DMS79 treated with DMSO at 0.1 percent for 48 hours (cell line): ENCODE results near the gene ATRAID.

Experiments used
- DNase-seq: peaks from one replicate; lab custom pipeline; 2025; lab: John Stamatoyannopoulos, UW

ATRAID gene

GRCh38 chr2:27219091-27219490, 7.2 kb downstream of the ATRAID start:
- no peak for DNase-seq

- DNase-seq, result no peak
These were observed 8.2 kb downstream of the ATRAID start for GRCh38 chr2:27220091-27220490.

GRCh38 chr2:27221166-27221565, 9.3 kb downstream of the ATRAID start:
- DNase-seq, result no peak

- no peak for DNase-seq
These were observed 10.6 kb downstream of the ATRAID start for GRCh38 chr2:27222407-27222806.

- no peak for DNase-seq
These were observed 11.6 kb downstream of the ATRAID start for GRCh38 chr2:27223416-27223815.

- no peak for DNase-seq
These were observed 13.7 kb downstream of the ATRAID start for GRCh38 chr2:27225526-27225925.

- no peak for DNase-seq
These were observed 15.7 kb downstream of the ATRAID start for GRCh38 chr2:27227501-27227900.

GRCh38 chr2:27231921-27232320, 20.1 kb downstream of the ATRAID start:
- no peak for DNase-seq

- DNase-seq, result no peak
These were observed 21.5 kb downstream of the ATRAID start for GRCh38 chr2:27233341-27233740.

GRCh38 chr2:27236136-27236535, 24.3 kb downstream of the ATRAID start:
- no peak for DNase-seq

- DNase-seq, result no peak
These were observed 24.8 kb downstream of the ATRAID start for GRCh38 chr2:27236626-27237025.

GRCh38 chr2:27237341-27237945, 25.6 kb downstream of the ATRAID start:
- DNase-seq, result no peak

GRCh38 chr2:27238976-27239375, 27.1 kb downstream of the ATRAID start:
- no peak for DNase-seq

- DNase-seq, result no peak
These were observed 28.6 kb downstream of the ATRAID start for GRCh38 chr2:27240406-27240805.

- no peak for DNase-seq
These were observed 30.1 kb downstream of the ATRAID start for GRCh38 chr2:27241761-27242613.

- DNase-seq, result no peak
These were observed 30.7 kb downstream of the ATRAID start for GRCh38 chr2:27242614-27242951.

GRCh38 chr2:27243391-27244130, 31.7 kb downstream of the ATRAID start:
- no peak for DNase-seq

- no peak for DNase-seq
These were observed 33.3 kb downstream of the ATRAID start for GRCh38 chr2:27245116-27245515.

GRCh38 chr2:27245626-27246025, 33.8 kb downstream of the ATRAID start:
- DNase-seq, result no peak

GRCh38 chr2:27247893-27248292, 36.1 kb downstream of the ATRAID start:
- DNase-seq, result no peak

- DNase-seq, result no peak
These were observed 37.5 kb downstream of the ATRAID start for GRCh38 chr2:27249159-27249890.

- DNase-seq, result no peak
These were observed 38.2 kb downstream of the ATRAID start for GRCh38 chr2:27249891-27250651.
